Thoracic aorta (tissue), 2 donors: ENCODE data around the gene PDE2A. TPM values are rescaled to one million over a fixed set of nuclear protein-coding genes. Genes with fewer than 3 reads are reported as not detected.

Source experiments
- ATAC-seq: fragments of 150-250 bp; one replicate; pipeline ENCODE4 v1.8.0; 2017; ENCODE audit warnings: low read depth; ENCODE audit not compliant: insufficient number of reproducible peaks, low FRiP score
- DNase-seq: peaks from one replicate; pipeline ENCODE4 v3.0.0-alpha.2; 2020; ENCODE audit warnings: low spot score
- H3K27ac ChIP-seq, 2 donors: fragments of 200-600 bp; sonication (generic); 1 replicate in 1 of 2; 2 replicates in 1 of 2; pipeline ENCODE4 v1.5.1; 2016; ENCODE audit warnings: mild to moderate bottlenecking in 2 of 2, moderate library complexity in 2 of 2
- H3K27me3 ChIP-seq: fragments of 200-600 bp; sonication (generic); replicated peaks from 2 replicates; pipeline ENCODE4 v1.6.0; 2016; ENCODE audit warnings: mild to moderate bottlenecking; ENCODE audit not compliant: insufficient read depth
- H3K36me3 ChIP-seq: fragments of 200-600 bp; sonication (generic); one replicate; pipeline ENCODE4 v1.5.1; 2016
- H3K4me1 ChIP-seq, 2 donors: fragments of 200-600 bp; sonication (generic); 1 replicate in 1 of 2; 2 replicates in 1 of 2; pipeline versions ENCODE4 v1.5.1 to v1.6.0; 2016; ENCODE audit warnings: low read depth in 2 of 2, mild to moderate bottlenecking in 1 of 2; ENCODE audit not compliant: control insufficient read depth in 1 of 2
- H3K4me3 ChIP-seq: fragments of 200-600 bp; sonication (generic); 2 replicates; pipeline ENCODE4 v1.5.1; 2016; ENCODE audit warnings: mild to moderate bottlenecking
- H3K9me3 ChIP-seq: fragments of 200-600 bp; sonication (generic); 2 replicates; pipeline ENCODE4 v1.5.1; 2016
- total RNA-seq, 2 donors: library from RNA; depleted of rRNA; stranded (reverse); fragments of >200 nt; gene quantifications; one replicate each; pipeline versions ENCODE4 v1.1.0 to v1.2.3, GENCODE V29; 2016
- TF ChIP-seq, protein P1 (sequence below): fragments of 200-600 bp; sonication (generic); IDR thresholded peaks from one replicate; pipeline ENCODE4 v1.5.1; 2019; ENCODE audit warnings: antibody characterized with exemption

Gene PDE2A
- total RNA-seq, 2 donors from 2014 or later, result 28.1 to 37.1 TPM

DNA sequence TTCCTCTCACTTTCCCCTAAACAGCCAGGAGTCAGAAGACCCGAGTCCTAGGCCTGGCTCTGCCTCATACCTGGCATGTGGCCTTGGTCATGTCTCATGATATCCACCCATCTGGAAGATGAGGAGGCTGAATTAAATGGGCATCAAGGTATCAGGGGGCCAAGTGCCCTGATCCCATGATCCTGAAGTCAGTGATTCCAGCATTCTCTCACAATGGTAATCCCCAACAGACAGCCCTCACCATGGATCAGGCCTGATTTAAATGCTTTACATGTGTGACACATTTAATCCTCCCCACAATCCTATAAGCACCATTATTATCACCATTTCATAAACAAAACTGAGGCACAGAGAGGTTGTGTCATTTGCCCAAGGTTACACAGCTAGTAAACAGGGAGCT is 70.0 kb downstream of the PDE2A start:
- TF ChIP-seq, protein P1, sequence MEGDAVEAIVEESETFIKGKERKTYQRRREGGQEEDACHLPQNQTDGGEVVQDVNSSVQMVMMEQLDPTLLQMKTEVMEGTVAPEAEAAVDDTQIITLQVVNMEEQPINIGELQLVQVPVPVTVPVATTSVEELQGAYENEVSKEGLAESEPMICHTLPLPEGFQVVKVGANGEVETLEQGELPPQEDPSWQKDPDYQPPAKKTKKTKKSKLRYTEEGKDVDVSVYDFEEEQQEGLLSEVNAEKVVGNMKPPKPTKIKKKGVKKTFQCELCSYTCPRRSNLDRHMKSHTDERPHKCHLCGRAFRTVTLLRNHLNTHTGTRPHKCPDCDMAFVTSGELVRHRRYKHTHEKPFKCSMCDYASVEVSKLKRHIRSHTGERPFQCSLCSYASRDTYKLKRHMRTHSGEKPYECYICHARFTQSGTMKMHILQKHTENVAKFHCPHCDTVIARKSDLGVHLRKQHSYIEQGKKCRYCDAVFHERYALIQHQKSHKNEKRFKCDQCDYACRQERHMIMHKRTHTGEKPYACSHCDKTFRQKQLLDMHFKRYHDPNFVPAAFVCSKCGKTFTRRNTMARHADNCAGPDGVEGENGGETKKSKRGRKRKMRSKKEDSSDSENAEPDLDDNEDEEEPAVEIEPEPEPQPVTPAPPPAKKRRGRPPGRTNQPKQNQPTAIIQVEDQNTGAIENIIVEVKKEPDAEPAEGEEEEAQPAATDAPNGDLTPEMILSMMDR, result no peak
- no peak for ATAC-seq
- Histone ChIP-seq H3K4me1 (peaks cover 0 to 19% of the 10 kb centered on the region in 2 donors), H3K27me3 (no peaks in the 10 kb centered on the region), H3K4me3 (no peak overlapping the region), H3K36me3 (no peaks in the 10 kb centered on the region), H3K27ac (no peak overlapping the region), H3K9me3 (no peaks in the 10 kb centered on the region)
- DNase-seq, result no peak

DNA sequence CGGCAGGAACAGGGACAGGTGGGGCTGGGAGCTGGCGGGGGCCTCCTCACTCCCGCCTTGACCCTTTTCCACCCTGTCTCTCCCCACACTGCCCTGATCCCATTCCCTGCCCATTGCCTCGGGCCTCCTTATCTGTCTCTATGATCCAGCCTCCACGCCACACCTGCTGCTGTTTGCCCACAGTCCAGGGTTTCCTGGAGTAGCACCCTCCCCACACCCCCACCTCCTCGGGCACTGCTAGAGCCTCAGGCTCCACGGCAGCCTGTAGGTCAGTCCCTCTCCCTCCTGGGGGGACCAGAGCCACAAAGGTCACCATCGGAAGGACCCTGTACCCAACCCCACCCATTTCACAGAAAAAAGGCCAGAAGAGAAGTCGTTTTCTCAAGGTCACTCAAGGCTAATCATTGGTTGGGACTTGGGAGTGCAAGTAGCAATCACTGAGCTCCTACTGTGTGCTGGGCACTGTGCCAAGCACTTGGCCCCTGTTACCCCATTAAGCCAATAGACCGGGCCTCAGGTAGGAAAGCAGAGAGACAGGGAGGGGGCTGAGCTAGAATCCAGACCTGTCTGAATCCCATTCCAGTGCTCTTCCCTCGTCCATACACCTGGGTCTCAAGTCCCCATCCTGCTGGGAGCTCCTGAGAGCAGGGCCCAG is 71.8 kb downstream of the PDE2A start:
- H3K4me1 ChIP-seq, result peaks cover 0 to 19% of the 10 kb centered on the region in 2 donors
- ATAC-seq (no peak), DNase-seq (no peak)
- no peaks in the 10 kb centered on the region for H3K36me3 ChIP-seq
- TF ChIP-seq, protein P1, result no peak
- no peaks in the 10 kb centered on the region for H3K27me3 ChIP-seq
- no peak overlapping the region for H3K4me3 ChIP-seq
- H3K9me3 ChIP-seq, result no peaks in the 10 kb centered on the region
- no peak overlapping the region for H3K27ac ChIP-seq

DNA sequence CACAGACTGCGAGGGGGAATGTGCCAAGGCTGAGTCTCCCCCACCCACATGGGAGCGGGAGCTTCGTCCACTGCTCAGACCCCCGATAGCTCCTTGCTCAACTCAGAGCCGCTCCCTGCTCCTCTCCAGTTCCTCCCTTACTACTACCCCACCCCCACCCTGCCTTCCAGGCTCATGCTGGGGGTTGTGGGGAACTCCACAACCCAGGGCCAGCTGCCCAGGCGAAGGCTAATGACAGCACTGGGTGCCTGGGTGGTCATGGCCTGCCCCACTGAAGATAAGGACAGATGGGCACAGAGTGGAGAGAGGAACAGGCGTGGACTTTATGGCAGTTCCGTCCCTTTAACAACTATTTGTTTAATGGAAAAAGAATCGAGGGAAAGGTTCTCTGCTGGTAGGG is 73.7 kb downstream of the PDE2A start:
- no peak for ATAC-seq
- no peak overlapping the region for H3K4me3 ChIP-seq
- H3K27me3 ChIP-seq, result no peaks in the 10 kb centered on the region
- DNase-seq, result no peak
- no peaks in the 10 kb centered on the region for H3K9me3 ChIP-seq
- H3K27ac ChIP-seq, result no peak overlapping the region
- H3K4me1 ChIP-seq, result peaks cover 0 to 4% of the 10 kb centered on the region in 2 donors
- H3K36me3 ChIP-seq, result no peaks in the 10 kb centered on the region
- TF ChIP-seq, protein P1, result no peak

DNA sequence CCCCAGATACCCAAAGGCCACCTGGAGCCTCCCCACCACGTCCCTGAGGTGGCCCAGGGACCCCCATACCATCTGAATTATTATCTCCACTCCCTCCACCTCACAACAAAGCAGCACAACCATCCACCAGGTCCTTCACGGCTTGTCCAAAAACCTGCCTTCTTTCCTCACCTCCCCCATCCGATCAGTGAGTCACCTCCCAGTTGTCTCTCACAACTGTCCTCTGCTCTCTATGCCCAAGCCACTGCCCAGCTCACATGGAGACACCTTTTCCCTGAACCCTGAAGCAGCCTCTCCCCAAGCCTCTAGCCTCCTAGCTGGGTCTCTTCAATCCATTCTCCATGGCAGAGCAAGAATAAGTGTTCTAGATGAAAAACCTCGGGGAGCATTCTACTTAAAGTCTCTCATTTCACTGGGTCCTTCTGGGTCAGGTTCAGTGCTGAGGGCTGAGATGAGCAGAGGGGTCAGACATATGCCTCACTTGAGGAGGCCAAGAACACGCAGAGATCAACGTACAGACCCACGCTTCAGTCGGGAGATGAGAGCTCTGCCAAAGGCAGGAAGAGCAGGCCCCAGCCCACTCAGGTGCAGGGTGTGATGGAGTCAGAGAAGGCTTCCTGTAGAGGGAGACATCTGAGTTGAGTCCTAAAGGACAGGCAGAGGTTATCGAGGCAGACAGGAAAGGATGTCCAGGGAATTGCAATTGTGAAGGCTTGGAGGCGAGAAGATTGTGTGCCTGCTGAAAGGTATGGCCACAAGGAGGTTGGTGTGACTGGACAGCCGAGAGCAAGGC is 74.7 kb downstream of the PDE2A start:
- H3K9me3 ChIP-seq, result no peaks in the 10 kb centered on the region
- TF ChIP-seq, protein P1, result no peak
- no peak for DNase-seq
- H3K4me1 ChIP-seq, result no peaks in the 10 kb centered on the region
- H3K27me3 ChIP-seq, result no peaks in the 10 kb centered on the region
- no peak overlapping the region for H3K4me3 ChIP-seq
- no peak overlapping the region for H3K27ac ChIP-seq
- H3K36me3 ChIP-seq, result no peaks in the 10 kb centered on the region
- no peak for ATAC-seq

DNA sequence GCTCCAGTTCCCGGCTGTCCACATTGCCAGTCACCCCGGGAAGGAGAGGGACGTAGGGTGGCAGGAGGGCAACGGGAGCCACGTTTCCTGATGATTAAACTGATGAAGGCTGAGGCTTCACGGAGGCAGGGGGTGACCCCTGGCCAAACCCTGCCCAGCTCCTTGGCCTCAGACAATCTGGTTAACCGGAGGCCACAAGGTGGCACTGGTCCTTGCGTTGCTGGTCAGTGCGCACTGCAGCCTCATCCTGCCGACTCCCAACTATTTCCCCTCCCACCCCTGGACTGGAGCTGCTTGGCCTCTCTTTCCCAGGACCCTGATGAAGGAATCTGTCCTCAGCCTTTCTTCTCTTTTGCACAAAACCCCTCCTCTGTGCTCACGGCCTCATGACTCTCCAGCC is 75.3 kb downstream of the PDE2A start:
- TF ChIP-seq, protein P1, result peak; percentile 16
- DNase-seq, result no peak
- H3K27me3 ChIP-seq, result no peaks in the 10 kb centered on the region
- H3K9me3 ChIP-seq, result no peaks in the 10 kb centered on the region
- no peak overlapping the region for H3K27ac ChIP-seq
- no peak for ATAC-seq
- no peaks in the 10 kb centered on the region for H3K4me1 ChIP-seq
- no peak overlapping the region for H3K4me3 ChIP-seq
- H3K36me3 ChIP-seq, result no peaks in the 10 kb centered on the region
